Smooth muscle cell (in vitro differentiated cells): ENCODE results near the gene PELI3. TPM values are rescaled to one million over a fixed set of nuclear protein-coding genes. Genes with fewer than 3 reads are reported as not detected.

Experiments
- DNase-seq: peaks from one replicate; lab custom pipeline; 2025; ENCODE audit not compliant: unreplicated experiment; lab: John Stamatoyannopoulos, UW
- H2AFZ ChIP-seq: fragments of 200-600 bp; sonication (generic); 2 replicates; pipeline ENCODE4 v1.6.0; 2016; ENCODE audit warnings: antibody characterized with exemption, low read depth, mild to moderate bottlenecking
- H3F3A ChIP-seq: fragments of 200-600 bp; sonication (generic); 2 replicates; pipeline ENCODE4 v1.6.0; 2017; ENCODE audit warnings: antibody characterized with exemption, low read depth
- H3K27ac ChIP-seq: fragments of 200-600 bp; sonication (generic); 2 replicates; pipeline ENCODE4 v1.5.1; 2016; ENCODE audit warnings: low read depth, mild to moderate bottlenecking
- H3K27me3 ChIP-seq: fragments of 200-600 bp; sonication (generic); 2 replicates; pipeline ENCODE4 v1.6.1; 2016; ENCODE audit warnings: low read depth, mild to moderate bottlenecking
- H3K36me3 ChIP-seq: fragments of 200-600 bp; sonication (generic); 2 replicates; pipeline ENCODE4 v1.5.1; 2016; ENCODE audit warnings: low read depth
- H3K4me1 ChIP-seq: fragments of 200-600 bp; sonication (generic); 2 replicates; pipeline ENCODE4 v1.5.1; 2016; ENCODE audit warnings: low read depth
- H3K4me2 ChIP-seq: fragments of 200-600 bp; sonication (generic); 2 replicates; pipeline ENCODE4 v1.6.0; 2016; ENCODE audit warnings: mild to moderate bottlenecking
- H3K4me3 ChIP-seq: fragments of 200-600 bp; sonication (generic); 2 replicates; pipeline ENCODE4 v1.5.1; 2016; ENCODE audit warnings: mild to moderate bottlenecking
- H3K79me2 ChIP-seq: fragments of 200-600 bp; sonication (generic); 2 replicates; pipeline ENCODE4 v1.6.0; 2016; ENCODE audit warnings: low read depth, mild to moderate bottlenecking
- H3K9ac ChIP-seq: fragments of 200-600 bp; sonication (generic); 2 replicates; pipeline ENCODE4 v1.6.0; 2016; ENCODE audit warnings: low read depth
- H3K9me3 ChIP-seq: fragments of 200-600 bp; sonication (generic); replicated peaks from 2 replicates; pipeline ENCODE4 v1.5.1; 2016; ENCODE audit warnings: low read depth
- H4K20me1 ChIP-seq: fragments of 200-600 bp; sonication (generic); 2 replicates; pipeline ENCODE4 v1.6.0; 2016; ENCODE audit warnings: low read depth
- WGBS: methylation state at CpG from one replicate; pipeline ENCODE4 v1.1.7; 2016; ENCODE audit warnings: low lambda C conversion rate; 5-methylcytosine and 5-hydroxymethylcytosine counted together
- polyA plus RNA-seq: library from polyadenylated mRNA; unstranded; fragments of >200 nt; fragmentation: Nextera tagmentation; extraction: Ambion mirVana; gene quantifications from 2 replicates; pipeline ENCODE4 v1.2.1, GENCODE V29; 2016
- total RNA-seq: library from RNA; depleted of rRNA; stranded (reverse); fragments of >200 nt; gene quantifications from 2 replicates; pipeline ENCODE4 v1.2.3, GENCODE V29; 2014
- TF ChIP-seq, protein P1 (sequence below): fragments of 200-600 bp; sonication (generic); IDR thresholded peaks from 2 replicates; pipeline ENCODE4 v1.5.1; 2017; ENCODE audit warnings: borderline replicate concordance, mild to moderate bottlenecking, antibody characterized with exemption; ENCODE audit not compliant: insufficient read depth, poor library complexity, severe bottlenecking

PELI3 gene
- total and polyA plus RNA-seq, 2 experiments from 2014 or later: 2.1 to 9.4 TPM

- no peak for DNase-seq
- Histone ChIP-seq H3K79me2 (no peaks in the 10 kb centered on the region), H3F3A (no peaks in the 10 kb centered on the region), H2AFZ (no peak overlapping the region), H3K4me3 (no peak overlapping the region), H3K36me3 (peaks cover 5% of the 10 kb centered on the region), H3K9me3 (no peaks in the 10 kb centered on the region), H3K9ac (no peak overlapping the region), H3K4me2 (no peak overlapping the region), H3K27me3 (no peaks in the 10 kb centered on the region), H4K20me1 (no peaks in the 10 kb centered on the region), H3K4me1 (no peaks in the 10 kb centered on the region), H3K27ac (no peak overlapping the region)
- WGBS: 95% methylated on average over 16 of the region's 17 CpGs
- TF ChIP-seq, protein P1, sequence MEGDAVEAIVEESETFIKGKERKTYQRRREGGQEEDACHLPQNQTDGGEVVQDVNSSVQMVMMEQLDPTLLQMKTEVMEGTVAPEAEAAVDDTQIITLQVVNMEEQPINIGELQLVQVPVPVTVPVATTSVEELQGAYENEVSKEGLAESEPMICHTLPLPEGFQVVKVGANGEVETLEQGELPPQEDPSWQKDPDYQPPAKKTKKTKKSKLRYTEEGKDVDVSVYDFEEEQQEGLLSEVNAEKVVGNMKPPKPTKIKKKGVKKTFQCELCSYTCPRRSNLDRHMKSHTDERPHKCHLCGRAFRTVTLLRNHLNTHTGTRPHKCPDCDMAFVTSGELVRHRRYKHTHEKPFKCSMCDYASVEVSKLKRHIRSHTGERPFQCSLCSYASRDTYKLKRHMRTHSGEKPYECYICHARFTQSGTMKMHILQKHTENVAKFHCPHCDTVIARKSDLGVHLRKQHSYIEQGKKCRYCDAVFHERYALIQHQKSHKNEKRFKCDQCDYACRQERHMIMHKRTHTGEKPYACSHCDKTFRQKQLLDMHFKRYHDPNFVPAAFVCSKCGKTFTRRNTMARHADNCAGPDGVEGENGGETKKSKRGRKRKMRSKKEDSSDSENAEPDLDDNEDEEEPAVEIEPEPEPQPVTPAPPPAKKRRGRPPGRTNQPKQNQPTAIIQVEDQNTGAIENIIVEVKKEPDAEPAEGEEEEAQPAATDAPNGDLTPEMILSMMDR: peak; percentile 6
These were observed 28.7 kb downstream of the PELI3 start for GRCh38 chr11:66495401-66495854.

DNA sequence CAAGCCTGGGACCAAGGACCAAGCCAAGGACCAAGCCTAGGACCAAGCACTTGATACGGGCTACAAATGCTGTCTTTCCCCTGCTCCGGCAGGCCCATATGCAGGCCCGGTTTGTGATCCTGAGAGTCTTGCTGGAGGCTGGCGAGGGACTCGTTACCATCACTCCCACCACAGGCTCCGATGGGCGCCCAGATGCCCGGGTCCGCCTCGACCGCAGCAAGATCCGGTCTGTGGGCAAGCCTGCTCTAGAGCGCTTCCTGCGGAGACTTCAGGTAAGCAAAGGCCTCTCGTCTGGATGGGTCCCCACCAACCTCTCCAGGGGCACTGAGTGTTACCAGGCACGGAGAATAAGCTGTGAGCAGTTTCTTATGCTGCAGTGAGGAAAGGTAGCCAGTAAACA is 30.5 kb downstream of the PELI3 start:
- Histone ChIP-seq H3K9me3 (no peaks in the 10 kb centered on the region), H3K27me3 (no peaks in the 10 kb centered on the region), H3K4me2 (no peak overlapping the region), H4K20me1 (no peaks in the 10 kb centered on the region), H2AFZ (no peak overlapping the region), H3K9ac (no peak overlapping the region), H3K27ac (no peak overlapping the region), H3F3A (no peaks in the 10 kb centered on the region), H3K79me2 (no peaks in the 10 kb centered on the region), H3K36me3 (peaks cover 5% of the 10 kb centered on the region), H3K4me3 (no peak overlapping the region), H3K4me1 (no peaks in the 10 kb centered on the region)
- no peak for DNase-seq
- TF ChIP-seq, protein P1: no peak
- WGBS: 97% methylated on average over 16 of the region's 16 CpGs

GRCh38 chr11:66498506-66498905 is 31.8 kb downstream of the PELI3 start:
- H3K27ac ChIP-seq: no peak overlapping the region
- H3K9ac ChIP-seq: no peak overlapping the region
- 97% methylated on average over 5 of the region's 5 CpGs for WGBS
- H3K79me2 ChIP-seq: no peaks in the 10 kb centered on the region
- H3K4me3 ChIP-seq: no peak overlapping the region
- no peak overlapping the region for H2AFZ ChIP-seq
- H3F3A ChIP-seq: no peaks in the 10 kb centered on the region
- H3K36me3 ChIP-seq: peaks cover 5% of the 10 kb centered on the region
- H3K4me2 ChIP-seq: no peak overlapping the region
- no peaks in the 10 kb centered on the region for H4K20me1 ChIP-seq
- DNase-seq: no peak
- H3K4me1 ChIP-seq: no peaks in the 10 kb centered on the region
- no peaks in the 10 kb centered on the region for H3K9me3 ChIP-seq
- no peaks in the 10 kb centered on the region for H3K27me3 ChIP-seq
- TF ChIP-seq, protein P1: no peak

DNA sequence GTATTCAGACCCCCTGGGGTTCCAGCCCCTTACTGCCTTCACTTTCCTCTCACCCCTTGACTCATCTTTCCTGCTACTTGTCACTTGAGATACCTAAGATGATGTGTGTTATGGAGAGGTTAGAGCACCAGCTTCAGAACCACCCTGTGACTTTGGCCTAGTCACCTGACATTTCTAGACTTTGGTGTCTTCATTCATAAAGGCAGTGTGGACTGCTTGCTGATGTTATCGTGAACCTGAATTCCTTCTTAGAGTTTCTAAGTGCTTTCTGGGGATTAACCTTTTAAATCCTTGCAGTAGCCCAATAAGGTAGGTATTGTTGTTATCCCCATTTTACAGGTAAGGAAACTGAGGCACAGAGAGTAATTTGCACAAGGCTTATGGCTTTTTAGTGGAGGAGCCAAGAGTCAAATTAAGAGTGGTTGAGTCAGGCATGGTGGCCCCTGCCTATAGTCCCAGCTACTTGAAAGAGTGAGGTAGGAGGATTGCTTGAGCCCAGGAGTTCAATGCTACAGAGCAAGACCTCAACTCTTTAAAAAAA is 38.6 kb downstream of the PELI3 start:
- no peak overlapping the region for H3K9ac ChIP-seq
- TF ChIP-seq, protein P1: no peak
- no peaks in the 10 kb centered on the region for H3F3A ChIP-seq
- no peaks in the 10 kb centered on the region for H3K4me1 ChIP-seq
- no peaks in the 10 kb centered on the region for H3K9me3 ChIP-seq
- H3K4me2 ChIP-seq: no peak overlapping the region
- no peak overlapping the region for H2AFZ ChIP-seq
- H4K20me1 ChIP-seq: no peaks in the 10 kb centered on the region
- no peak overlapping the region for H3K27ac ChIP-seq
- no peaks in the 10 kb centered on the region for H3K27me3 ChIP-seq
- no peak overlapping the region for H3K4me3 ChIP-seq
- H3K79me2 ChIP-seq: no peaks in the 10 kb centered on the region
- 97% methylated on average over 1 of the region's 1 CpG for WGBS
- no peaks in the 10 kb centered on the region for H3K36me3 ChIP-seq
- DNase-seq: no peak
